HG03064 (cell line): ENCODE results near the gene DTD1.
A peak's percentile ranks its signal among the peaks of the same experiment; 100 is the strongest.
"Not testable (repeated sequence)": the region's sequence is repeated elsewhere in the genome, so short reads cannot be mapped to it uniquely, and the experiment has no call there.

Source experiments
- ATAC-seq: cut with Tn5 transposase; IDR thresholded peaks from one replicate; pipeline ENCODE4 v1.9.1; 2021; ENCODE audit warnings: low read depth; ENCODE audit not compliant: unreplicated experiment

DTD1 gene

GRCh38 chr20:18783385-18783959 lies 195.6 kb downstream of the DTD1 start:
- no peak for ATAC-seq

- not testable (repeated sequence) for ATAC-seq
These were observed 199.2 kb downstream of the DTD1 start for GRCh38 chr20:18787046-18787445.

GRCh38 chr20:18788021-18788420 lies 200.2 kb downstream of the DTD1 start:
- no peak for ATAC-seq

- no peak for ATAC-seq
These were observed 202.9 kb downstream of the DTD1 start for GRCh38 chr20:18790787-18791186.

GRCh38 chr20:18793625-18794427 lies 206.0 kb downstream of the DTD1 start:
- ATAC-seq = peak; percentile 94

- no peak for ATAC-seq
These were observed 206.6 kb downstream of the DTD1 start for GRCh38 chr20:18794428-18794787.

- no peak for ATAC-seq
These were observed 207.5 kb downstream of the DTD1 start for GRCh38 chr20:18795366-18795765.

- no peak for ATAC-seq
These were observed 208.5 kb downstream of the DTD1 start for GRCh38 chr20:18796282-18796833.

GRCh38 chr20:18801516-18801915 lies 213.7 kb downstream of the DTD1 start:
- ATAC-seq = no peak

- ATAC-seq = peak; percentile 61
These were observed 214.3 kb downstream of the DTD1 start for GRCh38 chr20:18802012-18802634.

- no peak for ATAC-seq
These were observed 218.0 kb downstream of the DTD1 start for GRCh38 chr20:18805881-18806280.

GRCh38 chr20:18808712-18809111 lies 220.9 kb downstream of the DTD1 start:
- ATAC-seq = no peak

- no peak for ATAC-seq
These were observed 223.3 kb downstream of the DTD1 start for GRCh38 chr20:18811186-18811585.

- no peak for ATAC-seq
These were observed 224.1 kb downstream of the DTD1 start for GRCh38 chr20:18811904-18812303.

- no peak for ATAC-seq
These were observed 225.6 kb downstream of the DTD1 start, which contains the start of gene SCP2D1 for GRCh38 chr20:18813483-18813882. Gene SCP2D1, plus strand, starts transcription at chr20:18813783. Its CDS starts 33 bp downstream, at chr20:18813816.

GRCh38 chr20:18815194-18815942 lies 227.5 kb downstream of the DTD1 start:
- no peak for ATAC-seq
